GM12874 (cell line): ENCODE measurements around the gene PDSS2.

Experiments
- CTCF ChIP-seq: IDR thresholded peaks from 2 replicates; pipeline ENCODE4 v1.5.1; 2011; ENCODE audit warnings: low read depth, mild to moderate bottlenecking, control low read depth, low read length, moderate library complexity; ENCODE audit not compliant: insufficient read depth

PDSS2 gene

GRCh38 chr6:107408714-107409113 is 50.6 kb downstream of the PDSS2 start:
- TF ChIP-seq CTCF, result no peak

GRCh38 chr6:107405002-107405401 is 54.4 kb downstream of the PDSS2 start:
- no peak for TF ChIP-seq CTCF

- no peak for TF ChIP-seq CTCF
Measured at GRCh38 chr6:107402533-107402932, 56.8 kb downstream of the PDSS2 start.

GRCh38 chr6:107401573-107401972 is 57.8 kb downstream of the PDSS2 start:
- no peak for TF ChIP-seq CTCF

GRCh38 chr6:107400616-107401147 is 58.7 kb downstream of the PDSS2 start:
- no peak for TF ChIP-seq CTCF

- no peak for TF ChIP-seq CTCF
Measured at GRCh38 chr6:107399935-107400334, 59.4 kb downstream of the PDSS2 start.

- TF ChIP-seq CTCF, result no peak
Measured at GRCh38 chr6:107398001-107398400, 61.4 kb downstream of the PDSS2 start.
